SK-N-SH treated with all-trans-retinoic acid at 6 μM for 48 hours (cell line): ENCODE data around the gene RFX4.

Experiments used
- ARNTL ChIP-seq: fragments of 450-650 bp; formaldehyde crosslinking; IDR thresholded peaks from 2 replicates; pipeline ENCODE4 v1.5.0; 2020; ENCODE audit warnings: low read depth, mild to moderate bottlenecking, moderate library complexity, borderline replicate concordance
- OSR1 ChIP-seq: fragments of 250-450 bp; sonication (Bioruptor Pico); IDR thresholded peaks from 2 replicates; pipeline ENCODE4 v1.8.0; 2022; ENCODE audit warnings: moderate library complexity, mild to moderate bottlenecking, inconsistent platforms
- PATZ1 ChIP-seq: fragments of 250-450 bp; sonication (Bioruptor Pico); IDR thresholded peaks from 2 replicates; pipeline ENCODE4 v1.8.0; 2020; ENCODE audit warnings: mild to moderate bottlenecking, moderate library complexity, borderline replicate concordance
- SNAI2 ChIP-seq: fragments of 250-450 bp; sonication (Bioruptor Pico); IDR thresholded peaks from 2 replicates; pipeline ENCODE4 v1.5.0; 2020; ENCODE audit warnings: mild to moderate bottlenecking, moderate library complexity
- TOX ChIP-seq: fragments of 250-450 bp; sonication (Bioruptor Pico); IDR thresholded peaks from 2 replicates; pipeline ENCODE4 v1.8.0; 2021; ENCODE audit warnings: mild to moderate bottlenecking, moderate library complexity, borderline replicate concordance
- ZC3H10 ChIP-seq: fragments of 250-450 bp; sonication (Bioruptor Pico); IDR thresholded peaks from 2 replicates; pipeline ENCODE4 v1.5.1; 2021; ENCODE audit warnings: mild to moderate bottlenecking, moderate library complexity
- ZFP3 ChIP-seq: fragments of 250-450 bp; sonication (Bioruptor Pico); IDR thresholded peaks from 2 replicates; pipeline ENCODE4 v1.5.0; 2020; ENCODE audit warnings: mild to moderate bottlenecking, moderate library complexity
- ZFP30 ChIP-seq: fragments of 450-650 bp; formaldehyde crosslinking; IDR thresholded peaks from 2 replicates; pipeline ENCODE4 v1.5.0; 2022; ENCODE audit warnings: mild to moderate bottlenecking, moderate library complexity
- ZNF70 ChIP-seq: fragments of 450-650 bp; formaldehyde crosslinking; IDR thresholded peaks from 2 replicates; pipeline ENCODE4 v1.5.0; 2020; ENCODE audit warnings: mild to moderate bottlenecking, moderate library complexity
- ZNF8 ChIP-seq: fragments of 450-650 bp; formaldehyde crosslinking; IDR thresholded peaks from 2 replicates; pipeline ENCODE4 v1.5.0; 2020; ENCODE audit warnings: mild to moderate bottlenecking, moderate library complexity

- TF ChIP-seq OSR1: no peak
- no peak for TF ChIP-seq ZNF8 (CRISPR knock-in tag)
- no peak for TF ChIP-seq ARNTL (CRISPR knock-in tag)
- TF ChIP-seq PATZ1 (CRISPR knock-in tag): no peak
- TF ChIP-seq TOX: no peak
- no peak for TF ChIP-seq ZNF70
- TF ChIP-seq ZFP30: no peak
- TF ChIP-seq ZC3H10 (CRISPR knock-in tag): no peak
- no peak for TF ChIP-seq ZFP3 (CRISPR knock-in tag)
- no peak for TF ChIP-seq SNAI2
Observed at GRCh38 chr12:106582641-106583230, at the start of gene RFX4.
